SK-N-SH (cell line): ENCODE results near the gene SGCA. TPM values are rescaled to one million over a fixed set of nuclear protein-coding genes. Genes with fewer than 3 reads are reported as not detected.
A peak's percentile ranks its signal among the peaks of the same experiment; 100 is the strongest.

Experiments used
- CTCF ChIA-PET: fragments of 300-600, 350-600 bp; formaldehyde crosslinking; extraction: SDS; loops from one replicate; lab custom pipeline; 2021; lab: Yijun Ruan, JAX
- POLR2A ChIA-PET: fragments of 350-600 bp; sonication (Branson Sonifier 250); formaldehyde crosslinking; extraction: SDS; loops from one replicate; lab custom pipeline; 2020; ENCODE audit warnings: antibody characterized with exemption, inconsistent platforms; lab: Yijun Ruan, JAX
- DNase-seq: peaks from one replicate; pipeline ENCODE4 v3.0.0; 2012
- H2AFZ ChIP-seq: fragments of 200-600 bp; sonication (generic); 2 replicates; pipeline ENCODE4 v1.8.1; 2016; ENCODE audit warnings: antibody characterized with exemption, mild to moderate bottlenecking, low read depth
- H3F3A ChIP-seq: fragments of 200-600 bp; sonication (generic); replicated peaks from 2 replicates; pipeline ENCODE3; 2016; ENCODE audit warnings: antibody characterized with exemption, mild to moderate bottlenecking; ENCODE audit not compliant: insufficient read depth
- H3K27ac ChIP-seq, 2 experiments: fragments of 200-500 bp in 1 of 2; fragments of 200-600 bp in 1 of 2; sonication (Bioruptor generic) in 1 of 2; sonication (generic), shearing (Covaris generic) in 1 of 2; 2 replicates each; pipeline versions ENCODE4 v1.5.1 to v1.6.1; 2014 to 2016; ENCODE audit warnings: low read depth in 2 of 2, inconsistent platforms in 1 of 2, low read length in 1 of 2, mild to moderate bottlenecking in 1 of 2, mixed read lengths in 1 of 2
- H3K27me3 ChIP-seq: fragments of 200-600 bp; sonication (generic), shearing (Covaris generic); 2 replicates; pipeline ENCODE4 v1.6.1; 2016; ENCODE audit warnings: mixed run types; ENCODE audit not compliant: insufficient read depth
- H3K36me3 ChIP-seq, 2 experiments: fragments of 200-500 bp in 1 of 2; fragments of 200-600 bp in 1 of 2; sonication (Bioruptor generic) in 1 of 2; sonication (generic) in 1 of 2; replicated peaks in 1 of 2; 2 replicates each; pipeline versions ENCODE3 to v1.5.1; 2014 to 2016; ENCODE audit warnings: low read length in 1 of 2, mild to moderate bottlenecking in 1 of 2; ENCODE audit not compliant: insufficient read depth in 2 of 2, control insufficient read depth in 1 of 2
- H3K4me1 ChIP-seq, 2 experiments: fragments of 200-500 bp in 1 of 2; fragments of 200-600 bp in 1 of 2; sonication (Bioruptor generic) in 1 of 2; sonication (generic), shearing (Covaris generic) in 1 of 2; 2 replicates each; pipeline versions ENCODE4 v1.5.1 to v1.6.1; 2014 to 2016; ENCODE audit warnings: low read depth in 1 of 2, low read length in 1 of 2, mixed run types in 1 of 2; ENCODE audit not compliant: insufficient read depth in 2 of 2, control insufficient read depth in 1 of 2
- H3K4me2 ChIP-seq: fragments of 200-600 bp; sonication (generic), shearing (Covaris generic); 2 replicates; pipeline ENCODE4 v1.6.1; 2017; ENCODE audit warnings: mixed run types
- H3K4me3 ChIP-seq, 2 experiments: fragments of 200-500 bp in 1 of 2; fragments of 200-600 bp in 1 of 2; sonication (Bioruptor generic) in 1 of 2; sonication (generic), shearing (Covaris generic) in 1 of 2; 2 replicates each; pipeline versions ENCODE4 v1.5.1 to v1.8.1; 2014 to 2016; ENCODE audit warnings: low read depth in 2 of 2, inconsistent platforms in 1 of 2, low read length in 1 of 2, mild to moderate bottlenecking in 1 of 2, mixed read lengths in 1 of 2, moderate library complexity in 1 of 2
- H3K79me2 ChIP-seq: fragments of 200-600 bp; sonication (generic); 2 replicates; pipeline ENCODE4 v1.8.1; 2017; ENCODE audit warnings: mild to moderate bottlenecking; ENCODE audit not compliant: insufficient read depth
- H3K9ac ChIP-seq: fragments of 200-600 bp; sonication (generic); 2 replicates; pipeline ENCODE4 v1.6.1; 2017; ENCODE audit warnings: mixed run types
- H3K9me2 ChIP-seq: fragments of 200-600 bp; sonication (generic); 2 replicates; pipeline ENCODE4 v1.6.1; 2017; ENCODE audit warnings: mixed run types
- H3K9me3 ChIP-seq: fragments of 200-600 bp; sonication (generic); 2 replicates; pipeline ENCODE4 v1.6.1; 2017; ENCODE audit warnings: mixed run types, mild to moderate bottlenecking, moderate library complexity
- H4K20me1 ChIP-seq: fragments of 200-600 bp; sonication (generic); 2 replicates; pipeline ENCODE4 v1.6.1; 2017; ENCODE audit warnings: mild to moderate bottlenecking, mixed run types; ENCODE audit not compliant: insufficient read depth
- EP300 ChIP-seq, 2 experiments: IDR thresholded peaks; 2 replicates each; pipeline versions ENCODE4 v1.4.0 to v1.6.1; 2012; ENCODE audit warnings: borderline replicate concordance in 1 of 2, low read depth in 1 of 2, low read length in 1 of 2
- GABPA ChIP-seq: IDR thresholded peaks from 2 replicates; pipeline ENCODE4 v1.4.0; 2012; ENCODE audit warnings: low read depth, mild to moderate bottlenecking
- NRF1 ChIP-seq: IDR thresholded peaks from 2 replicates; pipeline ENCODE4 v1.6.1; 2012; ENCODE audit warnings: low read depth, mild to moderate bottlenecking, low read length
- POLR2AphosphoS5 ChIP-seq: IDR thresholded peaks from 2 replicates; pipeline ENCODE4 v1.6.1; 2012; ENCODE audit warnings: low read depth, low read length
- SIN3A ChIP-seq: IDR thresholded peaks from 2 replicates; pipeline ENCODE4 v1.6.1; 2012; ENCODE audit warnings: low read depth, mild to moderate bottlenecking, low read length, moderate library complexity, borderline replicate concordance
- TAF1 ChIP-seq: IDR thresholded peaks from 2 replicates; pipeline ENCODE4 v1.6.1; 2012; ENCODE audit warnings: low read depth, mild to moderate bottlenecking, low read length, moderate library complexity, borderline replicate concordance
- USF1 ChIP-seq: IDR thresholded peaks from 2 replicates; pipeline ENCODE4 v1.4.0; 2012; ENCODE audit warnings: low read depth, borderline replicate concordance
- WGBS: methylation state at CpG from one replicate; pipeline ENCODE4 v1.1.6; 2017; ENCODE audit warnings: low lambda C conversion rate; 5-methylcytosine and 5-hydroxymethylcytosine counted together
- polyA plus RNA-seq, 3 experiments: library from polyadenylated mRNA; depleted of rRNA; stranded (reverse); fragments of >200 nt; gene quantifications; 2 replicates each; pipeline ENCODE4 v1.2.3, GENCODE V29; 2012
- TF ChIP-seq, protein P1 (sequence below): fragments of 200-600 bp; sonication (generic); IDR thresholded peaks from 2 replicates; pipeline ENCODE4 v1.6.1; 2017; ENCODE audit warnings: antibody characterized with exemption, mild to moderate bottlenecking, moderate library complexity
- TF ChIP-seq, protein P2 (sequence below): IDR thresholded peaks from 2 replicates; pipeline ENCODE4; 2012

SGCA gene
- polyA plus RNA-seq, 1 of the 3 experiments (the other 2 are of a cell fraction) = not detected

DNA sequence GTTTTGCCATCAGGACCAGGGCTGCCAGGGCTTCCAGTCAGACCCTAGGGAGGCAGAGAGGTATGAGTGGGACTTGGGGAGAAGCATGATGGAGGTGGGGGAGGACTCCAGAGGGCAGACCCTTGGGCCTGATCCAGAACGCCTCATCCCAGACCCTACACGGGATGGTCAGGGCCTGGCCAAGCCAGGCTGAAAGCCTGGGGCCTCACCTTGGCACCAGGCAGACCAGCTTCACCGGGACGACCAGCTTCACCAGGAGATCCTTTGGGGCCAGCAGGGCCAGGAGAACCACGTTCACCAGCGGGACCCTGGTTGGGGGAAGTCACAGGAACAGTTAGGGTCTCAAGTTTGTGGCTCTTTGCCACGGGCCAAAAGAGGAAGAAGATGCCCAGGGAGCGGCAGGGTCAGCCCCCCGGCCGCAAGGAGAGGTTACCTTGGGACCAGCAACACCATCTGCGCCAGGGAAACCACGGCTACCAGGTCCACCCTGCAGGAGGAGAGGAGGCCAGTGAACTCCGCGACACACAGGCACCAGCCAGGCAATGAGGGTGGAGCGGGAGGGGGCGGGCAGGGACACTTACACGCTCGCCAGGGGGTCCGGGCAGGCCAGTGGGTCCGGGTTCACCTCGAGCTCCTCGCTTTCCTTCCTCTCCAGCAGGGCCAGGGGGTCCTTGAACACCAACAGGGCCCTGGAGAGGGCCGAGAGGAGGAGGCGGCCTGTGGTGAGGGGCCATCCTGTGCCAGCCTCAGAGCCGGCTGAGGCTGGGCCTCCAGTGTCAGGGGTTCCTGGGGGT, 28.5 kb downstream of the SGCA start:
- peaks cover 94% of the 10 kb centered on the region for H3K79me2 ChIP-seq
- H2AFZ ChIP-seq = no peak overlapping the region
- peaks cover 100% of the 10 kb centered on the region for H3F3A ChIP-seq
- no peak for DNase-seq
- peaks cover 98% of the 10 kb centered on the region in 2 experiments for H3K36me3 ChIP-seq
- H3K9me3 ChIP-seq = no peaks in the 10 kb centered on the region
- ChIA-PET POLR2A (no interaction called here), CTCF (interaction anchor here (0.9 to 13.8 kb wide), 7 partner anchors 10 to 78 kb away, joined by 3 to 463 read pairs (median 3); partner anchors contain the start of gene SGCA)
- H3K9ac ChIP-seq = no peak overlapping the region; the same call in 1 of the 2 replicates
- WGBS = 93% methylated on average over 17 of the region's 25 CpGs
- peak overlapping the region in 1 of 2 experiments; percentile 100; a peak in 2 of 4 replicates for H3K27ac ChIP-seq
- H3K27me3 ChIP-seq = no peaks in the 10 kb centered on the region
- H3K4me2 ChIP-seq = peak overlapping the region; percentile 89; the same call in 1 of the 2 replicates
- H4K20me1 ChIP-seq = peaks cover 100% of the 10 kb centered on the region
- no peak overlapping the region for H3K4me3 ChIP-seq
- TF ChIP-seq USF1 (no peak), SIN3A (no peak), GABPA (no peak), TAF1 (no peak), EP300 (IDR thresholded peaks at IDR 0.05; ENCODE audit: borderline replicate concordance in 1 of 2, low read depth in 1 of 2, low read length in 1 of 2) (no peak), NRF1 (no peak)
- peaks cover 11 to 50% of the 10 kb centered on the region in 2 experiments; a peak in 3 of 4 replicates for H3K4me1 ChIP-seq
- no peaks in the 10 kb centered on the region for H3K9me2 ChIP-seq

GRCh38 chr17:50194934-50195865, 29.4 kb downstream of the SGCA start:
- peak overlapping the region; percentile 89; the same call in 1 of the 2 replicates for H3K4me2 ChIP-seq
- no peak for DNase-seq
- H3K27me3 ChIP-seq = no peaks in the 10 kb centered on the region

More at GRCh38 chr17:50194934-50195865, 29.4 kb downstream of the SGCA start:
- H3K4me1 ChIP-seq = peaks cover 20 to 50% of the 10 kb centered on the region in 2 experiments; a peak in 3 of 4 replicates
- H3K79me2 ChIP-seq = peaks cover 99% of the 10 kb centered on the region
- no peaks in the 10 kb centered on the region for H3K9me2 ChIP-seq
- ChIA-PET CTCF (interaction anchor here (0.9 to 13.8 kb wide), 12 partner anchors 9 to 102 kb away, joined by 3 to 463 read pairs (median 3); partner anchors contain the start of genes SGCA and TMEM92), POLR2A (no interaction called here)
- peaks cover 100% of the 10 kb centered on the region for H4K20me1 ChIP-seq
- WGBS = 93% methylated on average over 14 of the region's 17 CpGs
- H3K27ac ChIP-seq = peak overlapping the region; percentile 20 to 100; a peak in 3 of 4 replicates
- H2AFZ ChIP-seq = no peak overlapping the region
- TF ChIP-seq, protein P1, sequence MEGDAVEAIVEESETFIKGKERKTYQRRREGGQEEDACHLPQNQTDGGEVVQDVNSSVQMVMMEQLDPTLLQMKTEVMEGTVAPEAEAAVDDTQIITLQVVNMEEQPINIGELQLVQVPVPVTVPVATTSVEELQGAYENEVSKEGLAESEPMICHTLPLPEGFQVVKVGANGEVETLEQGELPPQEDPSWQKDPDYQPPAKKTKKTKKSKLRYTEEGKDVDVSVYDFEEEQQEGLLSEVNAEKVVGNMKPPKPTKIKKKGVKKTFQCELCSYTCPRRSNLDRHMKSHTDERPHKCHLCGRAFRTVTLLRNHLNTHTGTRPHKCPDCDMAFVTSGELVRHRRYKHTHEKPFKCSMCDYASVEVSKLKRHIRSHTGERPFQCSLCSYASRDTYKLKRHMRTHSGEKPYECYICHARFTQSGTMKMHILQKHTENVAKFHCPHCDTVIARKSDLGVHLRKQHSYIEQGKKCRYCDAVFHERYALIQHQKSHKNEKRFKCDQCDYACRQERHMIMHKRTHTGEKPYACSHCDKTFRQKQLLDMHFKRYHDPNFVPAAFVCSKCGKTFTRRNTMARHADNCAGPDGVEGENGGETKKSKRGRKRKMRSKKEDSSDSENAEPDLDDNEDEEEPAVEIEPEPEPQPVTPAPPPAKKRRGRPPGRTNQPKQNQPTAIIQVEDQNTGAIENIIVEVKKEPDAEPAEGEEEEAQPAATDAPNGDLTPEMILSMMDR = peak; percentile 48
- TF ChIP-seq USF1 (no peak), POLR2AphosphoS5 (peak; percentile 42)
- TF ChIP-seq, protein P2, sequence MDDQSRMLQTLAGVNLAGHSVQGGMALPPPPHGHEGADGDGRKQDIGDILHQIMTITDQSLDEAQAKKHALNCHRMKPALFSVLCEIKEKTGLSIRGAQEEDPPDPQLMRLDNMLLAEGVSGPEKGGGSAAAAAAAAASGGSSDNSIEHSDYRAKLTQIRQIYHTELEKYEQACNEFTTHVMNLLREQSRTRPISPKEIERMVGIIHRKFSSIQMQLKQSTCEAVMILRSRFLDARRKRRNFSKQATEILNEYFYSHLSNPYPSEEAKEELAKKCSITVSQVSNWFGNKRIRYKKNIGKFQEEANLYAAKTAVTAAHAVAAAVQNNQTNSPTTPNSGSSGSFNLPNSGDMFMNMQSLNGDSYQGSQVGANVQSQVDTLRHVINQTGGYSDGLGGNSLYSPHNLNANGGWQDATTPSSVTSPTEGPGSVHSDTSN = 0 out of 2 replicates have a peak, but pooled peaks have one; percentile 7
- peaks cover 90 to 91% of the 10 kb centered on the region in 2 experiments for H3K36me3 ChIP-seq
- H3K9ac ChIP-seq = 0 out of 2 replicates have a peak overlapping the region, but pooled peaks have one; percentile 99
- H3K4me3 ChIP-seq = no peak overlapping the region
- H3F3A ChIP-seq = peaks cover 91% of the 10 kb centered on the region
- H3K9me3 ChIP-seq = no peaks in the 10 kb centered on the region
